Activated effector memory CD4-positive, alpha-beta T cell treated with Interleukin-2 at 50 U/mL for 16 hours (primary cell): ENCODE measurements around the gene PHC2.
"Not testable (repeated sequence)": the region's sequence is repeated elsewhere in the genome, so short reads cannot be mapped to it uniquely, and the experiment has no call there.

ENCODE experiments used
- DNase-seq: peaks from one replicate; pipeline ENCODE4 v3.0.0-alpha.2; 2020

The PHC2 gene

GRCh38 chr1:33329600-33330305 lies 101.1 kb downstream of the PHC2 start:
- no peak for DNase-seq

- DNase-seq = no peak
Observed at GRCh38 chr1:33328817-33329216, 102.1 kb downstream of the PHC2 start.

DNA sequence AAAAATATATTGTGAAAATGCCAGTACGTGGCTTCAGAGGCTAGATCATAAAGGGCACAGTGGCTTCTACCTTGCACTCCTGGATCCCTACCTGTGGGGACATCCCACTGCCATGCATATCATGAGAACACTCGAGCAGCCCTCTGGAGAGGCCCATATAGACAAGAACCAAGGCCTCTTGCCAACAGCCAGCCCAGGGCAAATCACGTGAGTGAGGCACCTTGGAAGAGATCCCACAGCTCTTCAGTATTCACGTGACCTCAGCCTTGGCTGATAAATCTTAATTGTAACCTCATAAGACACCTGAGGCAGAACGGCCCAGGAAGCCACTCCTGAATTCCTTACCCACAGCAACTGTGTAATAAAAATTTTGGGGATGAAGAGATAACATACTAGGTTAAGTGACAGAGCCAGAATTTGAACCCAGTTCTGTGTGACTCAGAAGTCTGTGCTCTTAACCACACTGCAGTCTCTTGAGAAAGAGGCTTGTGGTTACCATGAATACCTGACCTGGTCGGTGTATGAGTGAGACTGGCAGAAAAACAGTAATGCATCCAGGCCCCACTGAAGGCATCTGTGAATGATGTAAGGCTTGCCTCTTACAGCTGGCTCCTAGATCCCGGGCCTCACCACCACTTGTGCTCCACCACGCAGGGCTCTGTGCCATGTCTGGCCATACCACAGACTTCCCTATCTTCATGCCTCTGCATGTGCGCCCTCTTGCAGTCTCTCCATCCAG lies 103.1 kb downstream of the PHC2 start:
- DNase-seq = no peak

GRCh38 chr1:33326785-33327184 lies 104.1 kb downstream of the PHC2 start:
- DNase-seq = no peak

DNA sequence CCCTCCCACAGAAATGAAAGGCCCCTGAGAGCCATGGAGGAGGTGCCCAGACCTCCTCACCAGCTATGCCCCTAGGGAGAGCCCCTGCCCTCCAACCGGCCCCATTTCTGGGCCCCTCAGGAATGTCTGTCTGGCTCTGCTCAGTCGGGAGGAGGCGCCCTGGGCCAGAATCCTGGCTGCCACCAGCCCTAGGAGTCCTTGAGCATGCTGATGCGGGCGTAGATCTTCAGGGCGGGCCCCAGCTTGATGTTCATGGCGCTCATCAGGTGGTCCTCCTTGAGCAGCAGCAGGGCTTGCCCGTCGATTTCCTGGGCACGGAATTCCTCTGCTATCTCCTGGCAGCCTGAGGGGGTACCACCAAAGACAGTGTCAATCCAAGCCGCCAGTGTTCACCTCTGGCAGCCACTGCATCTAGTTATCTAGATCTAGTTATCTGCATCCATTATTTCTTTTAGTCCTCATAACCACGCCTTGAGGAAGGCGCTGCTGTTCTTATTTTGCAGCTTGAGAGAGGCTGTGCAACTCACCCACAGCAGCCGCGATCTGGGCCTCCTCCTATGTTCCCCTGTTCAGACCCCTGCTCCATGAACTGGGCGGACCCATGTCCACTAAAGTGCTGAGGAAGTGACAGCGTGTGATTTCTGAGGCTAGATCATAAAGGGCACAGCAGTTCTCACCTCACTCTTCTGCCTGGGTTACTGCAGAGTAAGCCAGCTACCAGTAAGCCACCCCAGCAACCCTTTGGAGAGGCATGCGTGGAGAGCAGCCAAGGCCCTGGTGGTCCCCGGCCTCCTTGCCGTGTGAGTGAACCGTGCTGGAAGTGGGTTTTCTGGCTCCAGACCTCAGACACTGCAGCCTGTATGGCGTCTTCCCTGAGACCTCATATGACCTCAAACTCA lies 106.0 kb downstream of the PHC2 start:
- no peak for DNase-seq

- no peak for DNase-seq
Observed at GRCh38 chr1:33323663-33324477, 107.0 kb downstream of the PHC2 start.

DNA sequence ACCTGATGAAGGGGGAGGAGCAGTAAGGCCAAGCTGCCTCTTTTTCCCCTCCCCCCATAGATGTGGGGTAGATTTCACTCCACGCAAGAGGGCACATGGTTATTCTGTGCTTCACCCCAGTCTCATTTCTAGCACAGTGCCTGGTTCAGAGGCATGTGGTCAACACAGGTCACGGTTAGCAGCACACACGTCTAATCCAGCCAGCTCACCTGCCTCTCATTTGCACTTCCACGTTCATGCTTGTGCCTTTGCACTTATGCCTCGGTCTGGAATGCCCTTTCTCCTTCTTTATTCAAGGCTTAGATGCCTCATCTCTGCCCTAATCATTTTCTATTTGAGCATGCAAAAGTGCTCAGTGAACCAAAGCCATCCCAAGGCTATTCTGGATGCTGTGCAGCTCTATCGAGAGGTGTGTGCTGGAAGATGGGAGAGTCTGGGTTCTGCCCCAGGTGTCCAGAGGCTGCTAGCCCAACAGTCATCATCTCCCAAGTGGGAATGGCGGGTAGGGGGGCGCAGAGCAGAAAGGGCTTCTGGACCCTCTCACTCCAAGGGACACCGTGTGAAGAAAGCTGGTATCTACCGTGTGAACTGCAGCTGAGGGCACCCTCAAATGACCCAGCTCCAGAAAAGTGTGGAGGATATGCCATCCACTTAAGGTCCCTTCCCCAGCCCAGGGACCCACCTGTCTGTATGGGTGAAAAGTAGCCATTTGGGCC lies 107.9 kb downstream of the PHC2 start:
- no peak for DNase-seq

- DNase-seq = no peak
Observed at GRCh38 chr1:33322109-33322508, 108.8 kb downstream of the PHC2 start.

DNA sequence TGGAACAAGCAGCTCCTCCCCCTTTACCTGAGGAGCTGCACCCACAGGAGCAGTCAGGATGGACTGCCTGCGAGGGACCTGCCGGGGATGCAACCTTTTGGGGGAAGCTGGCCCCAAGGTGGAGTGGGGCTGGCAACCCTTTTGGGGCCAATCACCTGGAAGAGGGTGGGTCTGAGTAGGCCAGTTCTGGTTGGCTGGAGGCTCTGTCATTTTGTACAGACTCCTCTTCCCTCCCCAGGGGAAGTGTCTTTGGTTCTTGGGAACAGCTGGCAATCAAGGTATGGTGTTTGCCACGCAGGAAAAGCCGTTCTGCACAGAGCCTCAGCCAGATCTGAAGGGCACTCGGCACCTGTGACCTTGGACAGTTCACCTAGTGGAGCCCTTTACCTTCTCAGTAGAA lies 109.7 kb downstream of the PHC2 start:
- DNase-seq = no peak

GRCh38 chr1:33320619-33321165 lies 110.2 kb downstream of the PHC2 start, which contains the start of gene A3GALT2:
Gene A3GALT2 (minus strand): TSS chr1:33321098. CDS start chr1:33321098, 0 bp downstream.
- no peak for DNase-seq

GRCh38 chr1:33319949-33320618 lies 110.8 kb downstream of the PHC2 start:
- no peak for DNase-seq

GRCh38 chr1:33319186-33319948 lies 111.5 kb downstream of the PHC2 start:
- no peak for DNase-seq

DNA sequence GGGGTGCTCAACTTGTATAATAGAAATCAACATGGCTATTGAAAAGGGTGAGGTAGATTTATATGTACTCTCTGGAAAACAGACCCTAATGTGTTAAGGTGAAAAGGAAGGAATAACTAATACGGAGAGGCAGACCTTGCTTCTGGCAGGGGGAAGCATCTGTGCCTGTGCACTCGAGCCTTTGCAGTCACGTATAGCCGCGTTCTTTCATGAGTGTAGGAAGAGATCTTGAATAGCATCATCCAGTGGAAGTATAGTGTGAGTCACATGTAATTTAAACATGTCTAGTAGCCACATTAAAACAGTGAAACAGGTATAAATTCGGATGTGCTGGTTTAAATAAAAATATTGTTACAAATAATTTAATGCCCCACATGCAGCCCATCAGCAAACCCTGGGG lies 112.9 kb downstream of the PHC2 start:
- no peak for DNase-seq

- DNase-seq = no peak
Observed at GRCh38 chr1:33317354-33317753, 113.5 kb downstream of the PHC2 start.

GRCh38 chr1:33316601-33317000 lies 114.3 kb downstream of the PHC2 start:
- DNase-seq = no peak

DNA sequence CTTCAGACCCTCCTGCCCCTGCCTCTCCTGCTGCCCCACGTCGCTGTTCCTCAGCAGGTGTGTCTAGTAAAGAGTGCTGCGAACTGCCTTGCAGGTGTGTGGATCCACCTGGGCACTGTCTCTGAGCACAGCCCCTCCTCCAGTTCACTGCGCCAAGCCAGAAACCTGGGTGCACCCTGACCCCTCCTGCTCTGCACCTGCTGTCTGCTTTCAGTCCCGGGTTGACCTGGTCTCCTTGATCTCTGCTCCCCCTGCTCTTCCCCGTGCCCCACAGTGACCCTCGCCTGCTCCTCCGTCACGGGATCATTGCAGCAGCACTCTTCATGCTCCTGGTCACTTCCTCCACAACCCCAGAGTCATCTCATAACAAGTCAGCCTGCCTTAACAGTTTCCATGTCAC lies 116.5 kb downstream of the PHC2 start:
- no peak for DNase-seq

- DNase-seq = no peak
Observed at GRCh38 chr1:33312413-33312749, 118.5 kb downstream of the PHC2 start.

DNA sequence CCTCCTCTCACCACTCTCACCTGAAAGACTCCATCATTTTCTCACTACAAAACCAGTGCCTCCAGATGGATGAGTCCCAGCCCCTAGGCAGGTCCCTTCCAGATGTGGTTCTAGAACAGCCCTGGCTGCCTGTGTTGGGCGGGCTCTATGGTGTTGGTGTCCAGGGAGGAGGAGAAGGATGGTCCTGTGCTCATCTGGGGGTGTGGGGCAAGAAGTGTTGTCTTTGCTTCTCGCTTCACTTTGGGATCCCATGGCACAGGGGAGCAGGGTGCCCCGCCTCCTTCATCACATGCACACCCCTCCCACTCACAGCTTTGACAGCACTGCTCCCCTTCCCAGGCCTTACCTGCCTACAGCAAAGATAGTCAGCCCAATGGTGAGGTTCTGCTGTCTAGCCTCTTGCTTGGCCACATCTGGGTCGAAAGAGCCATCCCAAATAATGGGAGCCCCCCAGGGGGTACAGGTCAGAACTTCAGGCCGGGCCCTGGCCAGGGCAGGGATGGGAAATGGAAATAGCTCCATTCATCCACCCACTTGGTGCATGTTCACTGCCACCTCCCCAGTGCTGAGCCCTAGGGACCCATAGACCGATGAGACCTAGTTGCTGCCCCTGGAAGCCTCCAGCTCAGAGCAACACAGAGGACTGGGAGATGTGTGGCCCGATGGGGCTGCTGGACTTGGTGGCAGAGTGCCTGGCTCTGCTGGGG lies 119.0 kb downstream of the PHC2 start:
- DNase-seq = no peak

DNA sequence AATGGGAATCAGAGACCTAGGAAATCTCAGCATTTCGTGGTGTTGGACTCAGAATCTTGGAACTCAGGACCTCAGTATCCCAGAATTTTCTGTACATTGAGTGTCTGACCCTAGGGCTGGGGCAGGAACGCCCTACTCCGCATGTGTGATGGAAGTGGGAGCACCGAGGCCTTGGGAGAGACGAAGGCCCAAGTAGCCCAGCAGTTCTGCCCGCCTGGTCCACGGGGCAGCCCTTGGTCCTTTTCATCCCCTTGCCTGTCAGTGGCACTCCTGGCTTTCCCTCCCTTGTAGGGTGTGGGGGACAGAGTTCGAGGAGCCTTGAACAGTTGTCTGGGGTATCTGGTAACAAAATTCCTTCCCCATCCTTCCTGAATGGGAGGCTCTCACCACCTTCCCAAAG lies 120.2 kb downstream of the PHC2 start:
- no peak for DNase-seq

DNA sequence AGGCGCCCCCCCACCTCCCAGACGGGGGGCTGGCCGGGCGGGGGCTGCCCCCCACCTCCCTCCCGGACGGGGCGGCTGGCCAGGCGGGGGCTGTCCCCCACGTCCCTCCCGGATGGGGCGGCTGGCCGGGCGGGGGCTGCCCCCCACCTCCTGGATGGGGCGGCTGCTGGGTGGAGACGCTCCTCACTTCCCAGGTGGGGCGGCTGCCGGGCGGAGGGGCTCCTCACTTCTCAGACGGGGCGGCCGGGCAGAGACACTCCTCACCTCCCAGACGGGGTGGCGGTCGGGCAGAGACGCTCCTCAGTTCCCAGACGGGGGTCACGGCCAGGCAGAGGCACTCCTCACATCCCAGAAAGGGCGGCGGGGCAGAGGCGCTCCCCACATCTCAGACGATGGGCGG lies 121.5 kb downstream of the PHC2 start:
- not testable (repeated sequence) for DNase-seq
